NCI-H345 (cell line): Measurements from ENCODE around the gene RAB1A.
"Not testable (repeated sequence)": the region's sequence is repeated elsewhere in the genome, so short reads cannot be mapped to it uniquely, and the experiment has no call there.

Experiments
- DNase-seq: peaks from one replicate; lab custom pipeline; 2025; lab: John Stamatoyannopoulos, UW

The RAB1A gene

GRCh38 chr2:65129826-65130663, at the start of gene RAB1A:
Gene RAB1A (minus strand): TSS chr2:65130106. CDS start chr2:65129915, 191 bp downstream.
- DNase-seq, result peak; percentile 99

GRCh38 chr2:65177751-65178442, 48.0 kb upstream of the RAB1A start:
- no peak for DNase-seq

GRCh38 chr2:65175894-65176530, 46.1 kb upstream of the RAB1A start:
- DNase-seq, result no peak

- DNase-seq, result not testable (repeated sequence)
Observed at GRCh38 chr2:65174031-65174430, 44.1 kb upstream of the RAB1A start.

DNA sequence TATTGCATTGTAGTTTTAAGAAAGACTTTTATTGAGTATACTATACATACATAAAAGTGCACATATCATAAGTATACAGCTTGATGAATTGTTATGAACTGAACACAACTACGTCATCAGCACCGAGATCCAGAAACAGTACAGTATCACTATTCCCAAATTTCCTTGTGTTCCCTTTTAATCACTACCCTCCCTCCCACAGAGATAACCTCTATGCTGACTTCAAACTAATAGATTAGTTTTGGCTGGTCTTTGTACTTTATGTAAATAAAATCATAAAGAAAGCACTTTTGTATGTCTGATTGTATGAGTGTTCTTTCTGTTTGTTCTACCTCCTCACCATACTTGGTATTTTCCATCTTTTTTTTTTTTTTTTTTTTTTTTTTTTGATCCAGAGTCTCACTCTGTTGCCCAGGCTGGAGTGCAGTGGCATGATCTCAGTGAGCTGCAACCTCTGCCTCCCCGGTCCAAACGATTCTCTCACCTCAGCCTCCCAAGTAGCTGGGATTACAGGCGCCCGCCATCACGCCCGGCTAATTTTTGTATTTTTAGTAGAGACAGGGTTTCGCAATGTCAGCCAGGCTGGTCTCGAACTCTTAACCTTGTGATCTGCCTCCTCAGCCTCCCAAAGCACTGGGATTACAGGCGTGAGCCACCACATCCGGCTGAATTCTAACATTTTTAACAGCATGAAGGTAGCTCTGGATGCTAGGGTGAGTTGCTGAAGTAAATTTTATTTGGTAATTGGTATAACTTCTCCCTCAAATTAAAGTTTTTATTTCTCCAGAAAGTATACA, 43.3 kb upstream of the RAB1A start:
- DNase-seq, result no peak

GRCh38 chr2:65170611-65171477, 40.9 kb upstream of the RAB1A start:
- not testable (repeated sequence) for DNase-seq

DNA sequence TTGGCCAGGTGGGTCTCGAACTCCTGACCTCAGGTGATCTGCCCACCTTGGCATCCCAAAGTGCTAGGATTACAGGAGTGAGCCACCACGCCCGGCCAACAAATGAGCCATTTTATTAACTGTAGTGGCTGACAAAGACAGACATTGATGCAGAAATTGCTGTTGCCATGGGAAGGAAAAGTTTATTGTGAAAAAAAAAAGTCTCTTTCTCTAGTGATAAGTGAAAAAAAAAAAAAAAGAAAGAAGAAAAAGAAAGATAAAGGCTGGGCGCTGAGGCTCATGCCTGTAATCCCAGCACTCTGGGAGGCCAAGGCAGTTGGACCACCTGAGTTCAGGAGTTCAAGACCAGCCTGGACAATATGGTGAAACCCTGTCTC, 39.8 kb upstream of the RAB1A start:
- no peak for DNase-seq

DNA sequence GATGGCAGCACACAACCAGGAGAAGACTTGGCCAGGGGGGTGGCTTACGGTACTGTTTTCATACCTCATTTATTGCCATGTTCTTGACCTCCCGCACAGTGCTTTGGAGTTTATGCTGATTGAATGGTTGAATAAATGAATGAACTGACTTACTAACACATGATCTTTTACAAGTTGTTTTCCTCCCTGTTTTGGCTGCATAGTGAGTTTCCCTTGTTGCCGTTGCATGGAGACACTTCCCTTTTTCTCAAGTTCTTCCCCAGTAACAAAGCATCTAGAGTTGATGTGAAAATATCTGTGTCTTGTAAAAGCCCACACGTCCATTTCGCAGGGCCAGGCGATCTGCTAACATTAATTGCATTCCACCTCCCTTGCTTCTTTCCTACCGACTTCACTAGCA, 35.7 kb upstream of the RAB1A start:
- no peak for DNase-seq

DNA sequence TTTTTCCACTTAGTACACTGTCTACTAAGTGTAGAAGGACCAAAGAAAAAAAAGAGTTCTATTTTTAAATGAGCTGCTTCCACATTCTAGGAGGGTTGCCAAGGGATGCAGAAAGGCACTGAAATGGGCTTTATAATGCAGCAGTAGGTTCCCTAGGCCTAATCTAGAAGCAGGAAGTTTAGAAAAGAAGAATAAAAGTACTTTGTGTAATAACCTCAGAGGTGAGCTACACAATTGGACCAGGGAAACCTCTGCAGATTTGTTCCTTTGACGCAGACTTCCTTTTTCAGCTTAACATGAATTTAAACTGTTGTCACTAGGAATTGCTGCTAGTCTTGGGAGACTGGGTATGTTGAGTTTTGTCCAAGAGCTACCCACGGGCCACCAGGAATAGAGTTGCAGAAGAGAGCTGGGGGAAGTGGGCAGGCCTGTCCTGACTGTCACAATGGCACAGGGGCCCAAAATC, 34.6 kb upstream of the RAB1A start:
- DNase-seq, result no peak

DNA sequence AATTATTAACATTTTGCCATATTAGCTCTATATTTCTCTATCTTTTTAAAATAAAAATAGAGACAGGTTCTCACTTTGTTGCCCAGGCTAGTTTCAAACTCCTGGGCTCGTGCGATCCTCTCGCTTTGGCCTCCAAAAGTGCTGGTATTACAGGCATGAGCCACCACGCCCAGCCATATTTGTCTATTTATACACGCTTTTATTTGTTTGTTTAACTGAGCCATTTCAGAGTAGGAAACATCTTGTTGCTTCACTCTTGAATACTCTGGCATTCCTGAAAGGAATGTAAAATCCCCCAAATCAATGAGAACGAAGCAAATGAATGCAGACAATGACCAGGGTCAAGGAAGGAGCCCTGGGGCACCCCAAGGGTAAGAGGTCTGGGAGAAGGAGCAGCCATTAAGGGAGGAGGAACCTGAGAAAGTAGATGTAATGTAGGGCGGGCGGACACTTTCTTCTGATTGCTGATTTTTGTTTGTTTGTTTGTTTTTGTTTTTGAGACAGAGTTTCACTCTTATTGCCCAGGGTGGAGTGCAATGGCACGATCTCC, 31.7 kb upstream of the RAB1A start:
- DNase-seq, result no peak

GRCh38 chr2:65159906-65160305, 30.0 kb upstream of the RAB1A start:
- DNase-seq, result no peak

GRCh38 chr2:65159261-65159660, 29.4 kb upstream of the RAB1A start:
- DNase-seq, result no peak

DNA sequence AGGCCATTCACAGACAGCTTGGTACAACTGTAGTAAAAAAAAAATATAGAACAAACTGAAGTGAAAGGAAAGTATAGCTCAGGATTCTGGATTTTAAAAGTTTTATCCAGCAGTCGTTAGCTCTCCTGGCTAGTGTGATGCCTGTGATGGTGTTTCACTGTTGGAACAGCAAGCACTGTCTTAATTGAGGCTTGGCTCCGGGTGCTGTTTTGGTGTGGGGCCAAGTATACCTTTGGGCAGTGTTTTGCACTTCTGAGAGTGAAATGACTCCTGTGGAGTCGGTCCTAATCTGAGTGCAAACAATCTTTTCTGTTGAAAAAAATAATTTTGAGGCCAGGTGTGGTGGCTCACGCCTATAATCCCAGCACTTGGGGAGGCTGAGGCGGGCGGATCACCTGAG, 28.7 kb upstream of the RAB1A start:
- no peak for DNase-seq

DNA sequence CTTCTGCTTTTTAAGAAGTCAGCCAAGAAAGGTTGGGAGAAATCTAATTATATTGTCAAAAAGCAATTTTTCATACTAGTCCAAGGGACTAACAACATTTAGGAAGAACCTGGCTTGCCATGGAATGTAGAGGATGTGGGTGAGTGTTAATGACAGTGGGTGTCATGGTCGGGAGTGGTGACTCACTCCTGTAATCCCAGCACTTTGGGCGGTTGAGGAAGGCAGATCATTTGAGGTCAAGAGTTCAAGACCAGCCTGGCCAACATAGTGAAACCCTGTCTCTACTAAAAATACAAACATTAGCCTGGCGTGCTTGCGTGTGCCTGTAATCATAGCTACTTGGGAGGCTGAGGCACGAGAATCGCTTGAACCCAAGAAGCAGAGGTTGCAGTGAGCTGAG, 27.9 kb upstream of the RAB1A start:
- not testable (repeated sequence) for DNase-seq

- no peak for DNase-seq
Observed at GRCh38 chr2:65156041-65156440, 26.1 kb upstream of the RAB1A start.

- no peak for DNase-seq
Observed at GRCh38 chr2:65153515-65153914, 23.6 kb upstream of the RAB1A start.

- no peak for DNase-seq
Observed at GRCh38 chr2:65146078-65146477, 16.2 kb upstream of the RAB1A start.

- no peak for DNase-seq
Observed at GRCh38 chr2:65144571-65144970, 14.7 kb upstream of the RAB1A start.

GRCh38 chr2:65142515-65142914, 12.6 kb upstream of the RAB1A start:
- no peak for DNase-seq

DNA sequence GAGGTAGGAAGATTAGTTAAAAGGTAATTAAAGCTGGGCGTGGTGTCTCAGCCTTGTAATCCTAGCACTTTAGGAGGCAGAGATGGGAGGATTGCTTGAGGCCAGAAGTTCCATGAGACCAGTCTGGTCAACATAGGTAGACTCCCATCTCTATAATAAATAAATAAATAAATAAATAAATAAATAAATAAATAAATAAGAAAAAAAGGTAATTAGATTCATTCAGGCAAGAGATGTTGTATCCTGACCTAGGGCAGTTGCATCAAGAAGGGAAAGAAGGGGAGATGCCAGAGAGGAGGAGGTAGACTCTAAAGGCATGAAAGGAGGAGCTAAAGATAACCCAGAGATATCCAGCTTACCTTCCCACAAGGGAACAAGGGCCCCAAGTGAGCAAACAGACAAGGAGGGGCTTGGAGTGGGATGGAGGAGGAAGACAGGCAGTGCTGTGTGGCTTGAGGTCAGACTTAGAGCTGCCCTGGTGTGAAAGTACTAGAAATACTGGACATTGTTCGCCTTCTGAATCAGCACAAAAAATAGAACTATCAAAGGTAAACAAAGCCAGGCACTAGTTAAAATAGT, 7.4 kb upstream of the RAB1A start:
- no peak for DNase-seq
